ENCODE data around the gene MARCO.

- no peak for TF ChIP-seq POLR2A (IDR thresholded peaks at IDR 0.05)
- no peak for TF ChIP-seq CTCF (IDR thresholded peaks at IDR 0.05)
These were observed 63.1 kb downstream of the MARCO start for GRCh38 chr2:119005051-119005450.

All from prostate gland (tissue), 2 donors.